Measurements from ENCODE around the gene TMEM255B. TPM values are rescaled to one million over a fixed set of nuclear protein-coding genes. Genes with fewer than 3 reads are reported as not detected.

TMEM255B gene
- total RNA-seq, 1 donor from 2014 or later: 0.26 TPM

- peaks cover 6% of the 10 kb centered on the region for H3K27me3 Mint-ChIP-seq (ENCODE audit: insufficient read depth, low read depth)
- Histone ChIP-seq H3K4me3 (no peak overlapping the region), H3K27me3 (no peaks in the 10 kb centered on the region), H3K36me3 (no peaks in the 10 kb centered on the region), H3K79me2 (ENCODE audit: low read depth) (no peaks in the 10 kb centered on the region), H3F3A (ENCODE audit: low read depth) (no peaks in the 10 kb centered on the region), H2AFZ (replicated peaks) (no peak overlapping the region), H3K27ac (no peak overlapping the region), H3K9me3 (ENCODE audit: low read depth) (no peaks in the 10 kb centered on the region), H3K9ac (no peak overlapping the region), H4K20me1 (ENCODE audit: low read depth) (no peaks in the 10 kb centered on the region), H3K4me2 (no peak overlapping the region), H3K4me1 (peaks cover 9% of the 10 kb centered on the region)
- TF ChIP-seq EZH2phosphoT487 (IDR thresholded peaks at IDR 0.05) (no peak), EZH2 (IDR thresholded peaks at IDR 0.05) (no peak), CTCF (IDR thresholded peaks at IDR 0.05) (no peak)
- H3K4me1 Mint-ChIP-seq: peaks cover 18% of the 10 kb centered on the region
- H3K36me3 Mint-ChIP-seq: peaks cover 3% of the 10 kb centered on the region
- H3K9me3 Mint-ChIP-seq: no peaks in the 10 kb centered on the region
- no peak for DNase-seq (ENCODE audit: low spot score)
- H3K4me3 Mint-ChIP-seq: no peak overlapping the region
- no peak overlapping the region for H3K27ac Mint-ChIP-seq
Observed at GRCh38 chr13:113840541-113841352, 81.7 kb downstream of the TMEM255B start.

- Histone ChIP-seq H3F3A (ENCODE audit: low read depth) (no peaks in the 10 kb centered on the region), H3K9ac (no peak overlapping the region), H4K20me1 (ENCODE audit: low read depth) (no peaks in the 10 kb centered on the region), H3K4me2 (no peak overlapping the region), H3K36me3 (no peaks in the 10 kb centered on the region), H2AFZ (replicated peaks) (no peak overlapping the region), H3K4me1 (peaks cover 7% of the 10 kb centered on the region), H3K9me3 (ENCODE audit: low read depth) (no peaks in the 10 kb centered on the region), H3K27ac (no peak overlapping the region), H3K79me2 (ENCODE audit: low read depth) (no peaks in the 10 kb centered on the region), H3K4me3 (no peak overlapping the region), H3K27me3 (no peaks in the 10 kb centered on the region)
- Mint-ChIP-seq H3K9me3 (no peaks in the 10 kb centered on the region), H3K27ac (no peak overlapping the region), H3K4me1 (peaks cover 16% of the 10 kb centered on the region), H3K27me3 (ENCODE audit: insufficient read depth, low read depth) (peaks cover 6% of the 10 kb centered on the region), H3K4me3 (no peak overlapping the region), H3K36me3 (peaks cover 3% of the 10 kb centered on the region)
- TF ChIP-seq EZH2 (IDR thresholded peaks at IDR 0.05): no peak
- no peak for TF ChIP-seq CTCF (IDR thresholded peaks at IDR 0.05)
- TF ChIP-seq EZH2phosphoT487 (IDR thresholded peaks at IDR 0.05): no peak
- DNase-seq (ENCODE audit: low spot score): no peak
Observed at GRCh38 chr13:113841353-113841650, 82.3 kb downstream of the TMEM255B start.

GRCh38 chr13:113842336-113843062 lies 83.5 kb downstream of the TMEM255B start:
- no peak overlapping the region for H3K4me3 Mint-ChIP-seq
- no peak overlapping the region for H3K27ac Mint-ChIP-seq
- H3K36me3 Mint-ChIP-seq: peaks cover 3% of the 10 kb centered on the region
- H4K20me1 ChIP-seq (ENCODE audit: low read depth): no peaks in the 10 kb centered on the region
- H3K4me1 ChIP-seq: peaks cover under 1% of the 10 kb centered on the region
- H3K79me2 ChIP-seq (ENCODE audit: low read depth): no peaks in the 10 kb centered on the region
- peaks cover 4% of the 10 kb centered on the region for H3K27me3 Mint-ChIP-seq (ENCODE audit: insufficient read depth, low read depth)
- no peak overlapping the region for H3K4me2 ChIP-seq
- H3K9ac ChIP-seq: no peak overlapping the region
- H2AFZ ChIP-seq (replicated peaks): no peak overlapping the region
- no peaks in the 10 kb centered on the region for H3K27me3 ChIP-seq
- no peaks in the 10 kb centered on the region for H3K9me3 Mint-ChIP-seq
- TF ChIP-seq EZH2 (IDR thresholded peaks at IDR 0.05): no peak
- TF ChIP-seq CTCF (IDR thresholded peaks at IDR 0.05): no peak
- TF ChIP-seq EZH2phosphoT487 (IDR thresholded peaks at IDR 0.05): no peak
- H3K27ac ChIP-seq: no peak overlapping the region
- no peaks in the 10 kb centered on the region for H3F3A ChIP-seq (ENCODE audit: low read depth)
- no peak overlapping the region for H3K4me3 ChIP-seq
- no peaks in the 10 kb centered on the region for H3K36me3 ChIP-seq
- H3K4me1 Mint-ChIP-seq: peaks cover 11% of the 10 kb centered on the region
- DNase-seq (ENCODE audit: low spot score): no peak
- no peaks in the 10 kb centered on the region for H3K9me3 ChIP-seq (ENCODE audit: low read depth)

Measured in neural progenitor cell (in vitro differentiated cells).